RKO (cell line): ENCODE measurements around the gene REEP1.
A peak's percentile ranks its signal among the peaks of the same experiment; 100 is the strongest.
"Not testable (repeated sequence)": the region's sequence is repeated elsewhere in the genome, so short reads cannot be mapped to it uniquely, and the experiment has no call there.

ENCODE experiments used
- DNase-seq: peaks from one replicate; pipeline ENCODE4 v3.0.0-alpha.2; 2016; ENCODE audit warnings: low spot score

The REEP1 gene

GRCh38 chr2:86224645-86225355 is 112.6 kb downstream of the REEP1 start:
- DNase-seq = no peak

GRCh38 chr2:86223927-86224560 is 113.4 kb downstream of the REEP1 start:
- no peak for DNase-seq

GRCh38 chr2:86223140-86223926 is 114.1 kb downstream of the REEP1 start:
- DNase-seq = no peak

DNA sequence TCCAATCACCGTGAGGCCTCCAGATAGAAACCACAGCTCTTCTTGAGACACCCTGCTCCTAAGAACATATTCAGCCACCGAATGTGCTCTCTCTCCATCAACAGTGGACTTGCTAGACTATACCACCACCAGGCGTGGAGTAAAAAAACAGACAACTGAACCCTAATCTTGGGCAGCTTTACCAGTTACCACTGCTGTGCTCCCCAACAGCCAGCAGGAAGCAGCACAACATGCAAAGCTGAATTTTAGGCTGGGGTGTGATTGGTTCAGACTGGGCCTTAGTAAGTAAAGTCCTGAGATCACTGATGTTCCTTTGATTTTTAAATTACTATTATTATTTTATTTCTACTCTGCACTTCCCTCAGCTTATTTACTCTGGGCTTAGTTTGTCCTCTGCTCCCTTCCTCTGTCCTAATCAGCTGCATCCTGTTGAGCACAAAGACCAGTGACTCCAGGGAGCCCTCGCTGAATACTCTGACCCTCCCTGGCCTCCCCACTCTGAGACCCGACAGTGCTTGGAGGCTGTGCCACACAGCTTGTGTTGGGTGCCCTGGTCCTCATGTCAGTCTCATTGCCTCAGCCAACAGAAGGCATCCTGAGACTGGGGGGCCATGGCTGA is 116.3 kb downstream of the REEP1 start:
- peak; percentile 18 for DNase-seq

- DNase-seq = no peak
These were observed 117.5 kb downstream of the REEP1 start for GRCh38 chr2:86219896-86220295.

- no peak for DNase-seq
These were observed 119.3 kb downstream of the REEP1 start for GRCh38 chr2:86218124-86218523.

DNA sequence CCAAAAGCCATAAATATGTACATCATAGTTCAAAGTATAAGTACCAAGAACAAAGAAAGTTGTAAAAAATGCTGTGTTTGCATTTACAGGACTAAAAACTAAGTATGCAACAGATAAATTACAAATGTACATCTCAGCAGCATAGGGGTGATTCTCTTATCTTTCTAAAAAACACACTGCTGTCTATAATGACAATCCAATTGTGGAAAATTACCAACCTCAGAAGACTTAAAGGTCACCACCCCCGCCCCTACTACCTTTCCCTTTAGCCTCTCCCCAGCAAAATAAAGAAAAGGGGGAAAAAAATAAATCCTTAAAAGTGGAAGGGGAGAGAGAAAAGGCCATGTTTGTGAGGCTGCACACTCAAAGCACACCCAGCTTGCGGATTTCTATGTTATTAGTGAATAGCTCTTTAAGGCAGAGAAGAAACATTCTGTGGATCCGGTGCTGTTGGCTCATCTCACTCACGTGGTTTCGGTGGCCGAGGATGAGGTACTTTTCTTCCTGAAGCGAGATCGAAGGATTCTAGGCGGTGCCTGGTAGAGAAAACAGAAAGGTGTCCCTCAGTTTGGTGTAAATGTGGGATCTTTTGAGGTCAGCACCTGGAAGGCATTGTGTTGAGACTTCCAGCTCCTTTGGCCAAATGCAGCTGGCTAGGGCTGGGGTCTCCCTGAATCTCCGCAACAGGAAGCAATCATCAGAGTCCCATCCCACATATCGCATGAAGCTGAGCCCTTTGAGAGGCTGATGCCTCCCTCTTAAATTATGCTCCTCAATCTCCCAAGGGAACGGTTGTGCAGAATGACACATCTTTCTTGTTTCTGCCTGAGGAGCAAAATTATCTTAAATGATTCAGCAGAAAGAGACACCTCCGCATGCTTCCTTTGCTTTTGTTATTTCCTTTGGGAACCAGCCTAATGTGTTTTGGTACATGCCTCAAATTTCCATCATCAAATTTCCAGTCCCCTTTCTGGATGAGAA is 120.6 kb downstream of the REEP1 start:
- DNase-seq = no peak

DNA sequence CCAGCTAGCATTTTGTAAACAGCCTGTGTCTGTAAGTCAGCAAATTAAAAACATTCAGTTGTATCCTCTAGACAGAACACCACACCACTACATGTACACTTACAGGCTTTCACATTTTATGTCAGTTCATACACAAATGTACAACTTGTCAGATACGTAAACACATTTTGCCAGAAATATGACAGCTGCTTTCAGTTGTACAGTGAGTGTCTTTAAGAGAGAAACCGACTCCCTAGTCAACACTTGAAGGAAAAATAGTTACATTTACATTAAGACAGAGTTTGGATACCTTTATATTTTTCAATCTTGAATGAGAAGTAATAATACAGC is 123.0 kb downstream of the REEP1 start:
- DNase-seq = no peak

DNA sequence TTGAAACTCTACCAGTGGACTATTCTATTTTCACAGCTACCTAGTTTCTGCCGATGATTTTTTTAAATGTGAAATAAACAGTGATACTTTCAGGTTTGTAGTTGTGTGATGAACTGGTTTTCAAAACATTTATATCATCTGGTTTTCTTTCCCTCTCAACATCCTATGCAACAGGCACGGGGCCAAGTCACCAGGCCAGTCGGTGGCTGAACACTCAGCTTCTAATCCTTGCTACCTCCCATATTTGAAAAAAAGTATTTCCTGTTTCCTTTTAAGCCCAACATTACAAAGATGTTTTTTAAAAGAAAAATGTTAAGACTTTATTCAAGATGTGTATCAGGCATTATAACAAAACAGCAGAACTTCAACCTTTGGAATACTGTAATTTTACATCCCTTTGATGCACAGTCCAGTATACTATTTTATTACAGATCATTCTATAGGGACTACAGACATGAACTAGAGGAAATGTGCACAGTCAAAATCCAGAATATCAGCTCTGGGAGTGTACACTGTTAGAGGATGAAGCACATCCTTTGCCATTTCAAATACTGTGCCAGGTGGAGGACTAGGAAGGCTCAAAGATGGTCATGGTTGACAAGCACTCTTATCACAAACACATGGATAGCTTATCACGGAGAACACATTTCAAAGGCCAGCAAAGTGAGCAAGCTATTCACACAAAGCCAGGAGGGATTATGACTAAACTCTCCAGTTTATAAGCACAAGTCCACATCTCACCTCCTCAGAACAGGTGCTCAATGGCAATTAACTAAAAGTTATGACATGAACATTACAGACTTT is 123.5 kb downstream of the REEP1 start:
- DNase-seq = no peak

GRCh38 chr2:86213056-86213455 is 124.4 kb downstream of the REEP1 start:
- DNase-seq = no peak

DNA sequence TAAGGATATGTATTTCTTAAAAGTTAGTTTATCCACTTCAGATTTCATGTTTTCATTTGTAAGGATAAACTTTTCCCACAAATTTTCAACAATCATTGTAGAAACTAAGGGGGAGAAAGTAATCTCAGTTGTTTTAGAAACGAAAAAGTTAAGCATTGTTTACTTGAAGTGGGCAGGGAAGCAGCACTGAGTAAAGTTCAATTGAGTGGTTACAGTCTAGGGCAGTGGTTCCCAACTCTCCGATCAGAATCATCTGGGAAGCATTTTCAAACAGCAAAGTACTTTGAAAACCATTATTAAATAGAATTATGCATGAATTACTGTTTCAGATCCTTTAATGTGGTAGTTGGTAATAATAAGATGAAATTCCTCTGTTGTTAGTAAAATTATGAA is 125.6 kb downstream of the REEP1 start:
- DNase-seq = no peak

DNA sequence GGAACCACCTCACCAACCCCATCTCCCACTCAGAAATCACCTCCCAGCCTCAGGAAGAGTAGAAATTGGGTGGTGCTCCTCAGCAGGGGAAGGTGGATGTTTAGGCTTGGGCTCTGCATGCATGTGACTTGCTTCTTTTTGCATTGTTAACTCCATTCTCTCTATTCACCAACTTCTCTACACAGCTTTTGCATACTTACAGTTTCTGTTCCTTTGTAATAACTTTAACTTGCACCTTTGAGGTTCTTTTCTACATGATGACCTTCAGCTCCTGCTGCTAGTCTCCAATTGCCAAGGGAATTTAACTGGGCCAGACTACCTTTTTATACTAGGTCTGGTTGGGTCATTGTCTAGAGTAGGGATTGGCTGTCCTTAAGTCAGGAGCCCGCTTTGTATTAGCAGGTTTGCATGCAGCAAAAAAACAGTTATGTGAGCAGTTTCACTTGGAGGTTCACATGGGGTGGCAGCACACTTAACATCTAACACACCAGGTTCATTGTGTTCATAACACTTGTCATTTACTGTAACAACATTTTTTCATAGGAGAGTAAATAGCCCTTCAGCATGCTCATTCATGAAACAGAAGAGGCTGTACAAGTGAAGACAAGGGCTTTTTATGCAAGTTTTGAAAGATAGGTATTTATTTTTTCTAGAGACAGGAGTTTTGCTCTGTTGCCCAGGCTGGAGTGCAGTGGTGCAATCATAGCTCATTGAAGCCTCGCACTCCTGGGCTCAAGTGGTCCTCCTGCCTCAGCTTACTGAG is 126.2 kb downstream of the REEP1 start:
- DNase-seq = no peak

GRCh38 chr2:86204458-86204857 is 133.0 kb downstream of the REEP1 start:
- no peak for DNase-seq

- no peak for DNase-seq
These were observed 133.8 kb downstream of the REEP1 start for GRCh38 chr2:86203614-86204013.

- no peak for DNase-seq
These were observed 134.7 kb downstream of the REEP1 start for GRCh38 chr2:86202702-86203101.

- DNase-seq = no peak
These were observed 135.1 kb downstream of the REEP1 start for GRCh38 chr2:86202336-86202692.

DNA sequence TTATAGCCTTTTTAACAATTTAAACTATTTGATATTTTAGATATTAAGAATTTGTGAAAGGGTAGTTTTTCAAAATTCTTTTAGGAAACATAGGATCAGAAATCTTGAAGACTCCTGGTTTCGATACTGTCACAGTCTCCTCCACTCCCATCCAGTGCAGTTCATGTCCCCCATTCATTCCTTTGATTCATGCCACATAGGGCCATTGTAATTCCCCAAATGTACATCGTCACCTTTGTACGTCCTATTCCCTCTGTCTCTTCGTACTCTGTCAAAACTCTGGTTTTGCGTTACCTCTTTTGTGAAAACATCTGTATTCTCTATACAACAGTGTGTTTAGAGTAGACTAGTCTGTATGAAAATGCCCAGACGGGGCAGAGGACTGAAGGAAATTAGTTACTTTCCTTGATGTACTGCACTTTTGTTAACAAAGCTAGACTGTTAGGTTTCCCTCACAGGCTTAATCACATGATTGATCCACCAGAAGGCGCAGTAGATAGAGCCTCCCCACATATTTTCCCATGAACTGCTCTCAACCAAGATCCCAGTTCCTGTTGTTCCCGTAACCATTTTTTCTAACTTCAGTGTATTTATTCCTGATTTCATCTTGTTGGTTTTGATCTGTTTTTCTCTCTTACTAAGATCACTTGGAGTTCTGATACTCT is 135.6 kb downstream of the REEP1 start:
- no peak for DNase-seq

DNA sequence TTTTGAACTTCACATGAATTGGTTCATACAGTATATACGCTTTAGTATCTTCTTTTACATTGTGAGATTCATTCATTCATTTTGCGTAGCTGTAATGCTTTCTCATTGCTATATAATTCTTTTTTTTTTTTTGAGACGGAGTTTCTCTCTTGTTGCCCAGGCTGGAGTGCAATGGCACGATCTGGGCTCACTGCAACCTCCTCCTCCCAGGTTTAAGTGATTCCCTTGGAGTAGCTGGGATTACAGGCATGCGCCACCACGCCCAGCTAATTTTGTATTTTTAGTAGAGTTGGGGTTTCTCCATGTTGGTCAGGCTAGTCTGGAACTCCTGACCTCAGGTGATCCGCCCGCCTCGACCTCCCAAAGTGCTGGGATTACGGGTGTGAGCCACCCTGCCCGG is 136.9 kb downstream of the REEP1 start:
- DNase-seq = not testable (repeated sequence)

- DNase-seq = no peak
These were observed 137.6 kb downstream of the REEP1 start for GRCh38 chr2:86199834-86200177.
